HepG2 (cell line): ENCODE measurements around the gene PTPRF.

Source experiments
- CTCF ChIP-seq: sonication (generic); formaldehyde crosslinking; IDR thresholded peaks from 2 replicates; pipeline ENCODE4 v1.5.0; 2020; ENCODE audit warnings: mild to moderate bottlenecking, missing genetic modification reagents, moderate library complexity
- FOXM1 ChIP-seq: sonication (generic); formaldehyde crosslinking; IDR thresholded peaks from 2 replicates; pipeline ENCODE4 v1.5.0; 2020; ENCODE audit warnings: missing genetic modification reagents
- FOXP4 ChIP-seq: sonication (generic); formaldehyde crosslinking; IDR thresholded peaks from 2 replicates; pipeline ENCODE4 v1.4.0; 2020; ENCODE audit warnings: missing genetic modification reagents
- HMG20A ChIP-seq: IDR thresholded peaks from 2 replicates; pipeline ENCODE4 v1.6.1; 2016; ENCODE audit warnings: borderline replicate concordance
- HNRNPUL1 ChIP-seq: fragments of 200-400 bp; formaldehyde crosslinking; IDR thresholded peaks from 2 replicates; pipeline ENCODE4 v1.6.1; 2017; ENCODE audit warnings: low read depth, mild to moderate bottlenecking, low read length, moderate library complexity
- HOXD1 ChIP-seq: sonication (generic); formaldehyde crosslinking; IDR thresholded peaks from 2 replicates; pipeline ENCODE4 v1.5.0; 2020; ENCODE audit warnings: missing genetic modification reagents
- MBNL3 ChIP-seq: fragments of 250-450 bp; sonication (Bioruptor Pico); conservative IDR thresholded peaks from 2 replicates; pipeline ENCODE4 v1.8.0; 2022; ENCODE audit warnings: mild to moderate bottlenecking, inconsistent platforms
- PHB2 ChIP-seq: fragments of 450-650 bp; IDR thresholded peaks from 2 replicates; pipeline ENCODE4 v1.6.1; 2018; ENCODE audit not compliant: partially characterized antibody
- ZFY ChIP-seq: sonication (generic); formaldehyde crosslinking; IDR thresholded peaks from 2 replicates; pipeline ENCODE4 v1.4.0; 2020; ENCODE audit warnings: missing genetic modification reagents
- ZNF142 ChIP-seq: sonication (generic); formaldehyde crosslinking; IDR thresholded peaks from 2 replicates; pipeline ENCODE4 v1.4.0; 2020; ENCODE audit warnings: missing genetic modification reagents
- ZNF337 ChIP-seq: sonication (generic); formaldehyde crosslinking; IDR thresholded peaks from 2 replicates; pipeline ENCODE4 v1.5.1; 2020; ENCODE audit warnings: missing genetic modification reagents, low read depth, mild to moderate bottlenecking, borderline replicate concordance

GRCh38 chr1:43552813-43553212 is 22.1 kb downstream of the PTPRF start:
- TF ChIP-seq MBNL3 (CRISPR knock-in tag), result no peak
- TF ChIP-seq ZFY (CRISPR knock-in tag), result no peak
- TF ChIP-seq HOXD1 (CRISPR knock-in tag), result no peak
- no peak for TF ChIP-seq CTCF (CRISPR knock-in tag)
- TF ChIP-seq FOXM1, result no peak
- TF ChIP-seq HMG20A (CRISPR knock-in tag), result no peak
- TF ChIP-seq HNRNPUL1, result no peak
- TF ChIP-seq ZNF337 (CRISPR knock-in tag), result no peak
- no peak for TF ChIP-seq PHB2
- TF ChIP-seq FOXP4 (CRISPR knock-in tag), result no peak
- TF ChIP-seq ZNF142, result no peak
